Osteoblast (primary cell): ENCODE data around the gene MBP. TPM values are rescaled to one million over a fixed set of nuclear protein-coding genes. Genes with fewer than 3 reads are reported as not detected.

ENCODE experiments used
- DNase-seq: peaks from one replicate; pipeline ENCODE4 v3.0.0; 2011; ENCODE audit warnings: low spot score, mixed read lengths; ENCODE audit not compliant: insufficient read length; ENCODE audit errors: missing footprints
- H2AFZ ChIP-seq: 2 replicates; pipeline ENCODE4 v1.6.0; 2011; ENCODE audit warnings: mild to moderate bottlenecking, low read length
- H3K27ac ChIP-seq: 2 replicates; pipeline ENCODE4 v1.5.1; 2011; ENCODE audit warnings: mild to moderate bottlenecking, low read depth, low read length, moderate library complexity
- H3K27me3 ChIP-seq: 2 replicates; pipeline ENCODE4 v1.6.0; 2012; ENCODE audit warnings: mild to moderate bottlenecking, control low read depth, inconsistent platforms, low read length, moderate library complexity; ENCODE audit not compliant: insufficient read depth
- H3K36me3 ChIP-seq: 2 replicates; pipeline ENCODE4 v1.5.1; 2011; ENCODE audit warnings: mild to moderate bottlenecking, low read length, control low read depth, moderate library complexity; ENCODE audit not compliant: insufficient read depth
- H3K4me1 ChIP-seq: 2 replicates; pipeline ENCODE4 v1.5.1; 2011; ENCODE audit warnings: mild to moderate bottlenecking, low read length, control low read depth, moderate library complexity; ENCODE audit not compliant: insufficient read depth
- H3K4me2 ChIP-seq: 2 replicates; pipeline ENCODE4 v1.6.0; 2011; ENCODE audit warnings: mild to moderate bottlenecking, low read length; ENCODE audit not compliant: insufficient read depth
- H3K4me3 ChIP-seq: fragments of 200-600 bp; sonication (generic); 3 replicates; pipeline ENCODE4 v1.5.1; 2012; ENCODE audit warnings: mild to moderate bottlenecking, low read length, inconsistent platforms; ENCODE audit not compliant: insufficient read depth
- H3K79me2 ChIP-seq: 2 replicates; pipeline ENCODE4 v1.6.0; 2012; ENCODE audit warnings: mild to moderate bottlenecking, low read length, control low read depth, inconsistent platforms; ENCODE audit not compliant: insufficient read depth
- H3K9me3 ChIP-seq: 2 replicates; pipeline ENCODE4 v1.5.1; 2011; ENCODE audit warnings: low read depth, low read length, control low read depth
- H4K20me1 ChIP-seq: 2 replicates; pipeline ENCODE4 v1.6.0; 2012; ENCODE audit warnings: mild to moderate bottlenecking, low read length, control low read depth; ENCODE audit not compliant: insufficient read depth
- total RNA-seq: library from RNA; depleted of rRNA; stranded (reverse); fragments of >200 nt; gene quantifications from 2 replicates; pipeline ENCODE4 v1.2.3, GENCODE V29; 2012
- TF ChIP-seq, protein P1 (sequence below): IDR thresholded peaks from 2 replicates; pipeline ENCODE4 v1.5.1; 2011; ENCODE audit warnings: mild to moderate bottlenecking, low read depth, low read length, moderate library complexity; ENCODE audit errors: extremely low read depth

The MBP gene
- total RNA-seq, 1 donor: 2.2 TPM

DNA sequence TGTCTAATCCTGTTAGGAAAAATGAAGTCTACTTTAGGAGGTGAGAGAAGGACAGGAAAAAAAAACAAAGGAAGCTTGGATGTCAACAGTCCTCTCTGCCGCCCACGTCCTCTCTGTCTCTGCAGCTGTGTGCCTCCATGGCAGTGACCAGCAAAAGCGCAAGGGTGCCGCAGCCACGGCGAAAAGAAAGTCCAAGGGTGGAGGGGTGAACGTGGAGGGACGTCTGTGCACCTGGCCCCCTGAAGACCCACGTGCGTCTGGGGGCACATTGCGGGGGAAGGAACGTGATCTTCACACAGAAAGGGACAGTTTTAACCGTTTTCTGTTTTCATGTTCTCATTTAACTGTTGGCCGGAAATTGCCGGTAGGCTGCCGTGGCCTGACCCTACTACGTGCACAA is 152.7 kb downstream of the MBP start:
- TF ChIP-seq, protein P1, sequence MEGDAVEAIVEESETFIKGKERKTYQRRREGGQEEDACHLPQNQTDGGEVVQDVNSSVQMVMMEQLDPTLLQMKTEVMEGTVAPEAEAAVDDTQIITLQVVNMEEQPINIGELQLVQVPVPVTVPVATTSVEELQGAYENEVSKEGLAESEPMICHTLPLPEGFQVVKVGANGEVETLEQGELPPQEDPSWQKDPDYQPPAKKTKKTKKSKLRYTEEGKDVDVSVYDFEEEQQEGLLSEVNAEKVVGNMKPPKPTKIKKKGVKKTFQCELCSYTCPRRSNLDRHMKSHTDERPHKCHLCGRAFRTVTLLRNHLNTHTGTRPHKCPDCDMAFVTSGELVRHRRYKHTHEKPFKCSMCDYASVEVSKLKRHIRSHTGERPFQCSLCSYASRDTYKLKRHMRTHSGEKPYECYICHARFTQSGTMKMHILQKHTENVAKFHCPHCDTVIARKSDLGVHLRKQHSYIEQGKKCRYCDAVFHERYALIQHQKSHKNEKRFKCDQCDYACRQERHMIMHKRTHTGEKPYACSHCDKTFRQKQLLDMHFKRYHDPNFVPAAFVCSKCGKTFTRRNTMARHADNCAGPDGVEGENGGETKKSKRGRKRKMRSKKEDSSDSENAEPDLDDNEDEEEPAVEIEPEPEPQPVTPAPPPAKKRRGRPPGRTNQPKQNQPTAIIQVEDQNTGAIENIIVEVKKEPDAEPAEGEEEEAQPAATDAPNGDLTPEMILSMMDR: no peak
- Histone ChIP-seq H3K4me3 (no peak overlapping the region), H3K4me2 (no peak overlapping the region), H3K9me3 (no peaks in the 10 kb centered on the region), H3K27me3 (peaks cover 14% of the 10 kb centered on the region), H3K79me2 (no peaks in the 10 kb centered on the region), H4K20me1 (no peaks in the 10 kb centered on the region), H2AFZ (no peak overlapping the region), H3K36me3 (no peaks in the 10 kb centered on the region), H3K27ac (no peak overlapping the region), H3K4me1 (peaks cover 3% of the 10 kb centered on the region)
- no peak for DNase-seq

DNA sequence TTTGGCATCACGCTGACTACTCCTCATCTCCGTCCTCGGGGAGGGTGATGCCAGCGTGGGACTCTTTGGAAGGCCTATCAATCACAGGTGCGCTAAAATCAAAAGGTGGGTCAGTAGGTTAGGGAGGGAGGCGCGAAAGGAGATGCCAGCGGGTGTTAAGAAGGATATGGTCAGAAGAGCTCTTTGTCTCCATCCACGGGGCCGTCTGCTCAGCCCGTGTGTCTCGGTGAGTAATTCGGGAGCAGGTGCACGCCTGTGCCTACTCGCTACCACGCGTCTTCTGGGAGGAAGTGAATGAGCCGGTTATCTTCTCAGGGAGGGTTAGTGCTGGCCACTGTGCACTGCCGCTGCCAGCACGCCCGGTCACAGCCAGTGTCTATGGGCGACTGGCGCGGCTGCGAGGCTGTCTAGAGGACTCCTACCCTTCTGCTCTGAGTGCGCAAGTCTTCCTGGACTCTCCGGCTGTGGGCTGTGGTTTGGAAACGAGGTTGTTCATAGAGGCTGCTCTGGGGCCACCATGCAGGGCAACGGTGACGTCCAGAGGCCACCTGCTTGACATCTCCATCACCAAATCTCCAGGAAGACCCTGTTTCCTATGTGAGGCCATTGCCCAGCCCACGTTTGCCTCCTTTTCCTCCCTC is 153.4 kb downstream of the MBP start:
- TF ChIP-seq, protein P1: no peak
- H3K27ac ChIP-seq: no peak overlapping the region
- H3K27me3 ChIP-seq: peaks cover 14% of the 10 kb centered on the region
- no peak overlapping the region for H3K4me2 ChIP-seq
- no peaks in the 10 kb centered on the region for H3K9me3 ChIP-seq
- DNase-seq: no peak
- no peak overlapping the region for H2AFZ ChIP-seq
- H3K36me3 ChIP-seq: peaks cover 2% of the 10 kb centered on the region
- H3K4me3 ChIP-seq: no peak overlapping the region
- peaks cover 3% of the 10 kb centered on the region for H3K4me1 ChIP-seq
- H3K79me2 ChIP-seq: no peaks in the 10 kb centered on the region
- no peaks in the 10 kb centered on the region for H4K20me1 ChIP-seq

DNA sequence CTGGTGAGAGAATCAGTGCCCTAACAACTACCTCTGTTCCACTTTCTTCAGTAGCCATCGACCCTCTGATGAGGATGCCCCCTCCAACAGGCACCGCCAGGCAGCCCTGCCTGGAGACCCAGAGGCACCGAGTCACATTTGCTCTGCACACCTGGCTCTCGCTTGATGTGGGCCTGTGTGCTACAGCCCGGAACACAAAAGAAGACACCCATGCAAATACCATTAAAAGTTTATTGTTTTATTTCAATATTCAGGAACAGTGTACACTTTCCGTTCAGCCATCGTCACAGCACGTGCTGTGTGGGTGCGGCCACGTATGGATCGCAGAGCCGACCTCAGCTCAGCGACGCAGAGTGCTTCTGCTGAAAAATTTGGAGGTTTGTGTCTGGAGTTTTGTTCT is 154.0 kb downstream of the MBP start:
- Histone ChIP-seq H3K4me3 (no peak overlapping the region), H2AFZ (no peak overlapping the region), H3K4me2 (no peak overlapping the region), H3K4me1 (peaks cover 3% of the 10 kb centered on the region), H3K36me3 (peaks cover 2% of the 10 kb centered on the region), H3K27me3 (peaks cover 14% of the 10 kb centered on the region), H3K9me3 (no peaks in the 10 kb centered on the region), H3K27ac (no peak overlapping the region), H3K79me2 (no peaks in the 10 kb centered on the region), H4K20me1 (no peaks in the 10 kb centered on the region)
- TF ChIP-seq, protein P1: no peak
- DNase-seq: no peak

GRCh38 chr18:76977684-76978232 is 154.8 kb downstream of the MBP start:
- DNase-seq: no peak
- H3K36me3 ChIP-seq: peaks cover 2% of the 10 kb centered on the region
- no peaks in the 10 kb centered on the region for H3K9me3 ChIP-seq
- no peak overlapping the region for H3K4me2 ChIP-seq
- no peaks in the 10 kb centered on the region for H3K4me1 ChIP-seq
- H3K27me3 ChIP-seq: peaks cover 14% of the 10 kb centered on the region
- no peak overlapping the region for H3K27ac ChIP-seq
- H2AFZ ChIP-seq: no peak overlapping the region
- no peaks in the 10 kb centered on the region for H3K79me2 ChIP-seq
- H3K4me3 ChIP-seq: no peak overlapping the region
- TF ChIP-seq, protein P1: no peak
- H4K20me1 ChIP-seq: no peaks in the 10 kb centered on the region
